Left renal pelvis (tissue), 4 donors: ENCODE measurements around the gene COPG1. TPM values are rescaled to one million over a fixed set of nuclear protein-coding genes. Genes with fewer than 3 reads are reported as not detected.
"Not testable (repeated sequence)": the region's sequence is repeated elsewhere in the genome, so short reads cannot be mapped to it uniquely, and the experiment has no call there.

Source experiments
- DNase-seq, 4 donors: peaks; one replicate each; pipeline ENCODE4 v3.0.0-alpha.2; 2013; ENCODE audit warnings: low read depth in 4 of 4, low spot score in 3 of 4
- polyA plus RNA-seq, 4 donors: library from polyadenylated mRNA; unstranded; fragments of 120-200 nt; gene quantifications; one replicate each; pipeline ENCODE4 v1.2.1, GENCODE V29; 2013; ENCODE audit not compliant: insufficient read length in 4 of 4

Gene COPG1
- polyA plus RNA-seq, 4 donors = 150 to 170 (median 154) TPM

DNA sequence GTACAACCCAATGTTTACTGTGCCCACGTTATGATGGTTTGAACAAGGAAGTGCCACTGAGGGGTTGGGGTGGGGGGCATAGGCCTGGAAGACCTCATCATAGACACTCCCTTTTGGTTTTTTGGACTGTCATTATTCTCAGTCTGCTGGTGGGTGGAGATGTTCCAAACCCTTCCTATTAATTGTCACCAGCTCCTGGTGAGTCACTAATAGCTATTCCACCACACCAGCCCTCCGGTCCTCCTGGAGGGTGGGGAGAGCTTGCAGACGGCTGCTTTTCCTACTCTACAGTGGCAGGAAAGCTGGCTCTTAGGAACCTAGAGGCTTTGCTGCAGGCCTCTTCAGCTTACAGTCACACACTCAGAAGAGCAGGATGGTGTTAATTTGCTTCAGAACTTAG, 9.0 kb upstream of the COPG1 start:
- no peak for DNase-seq

DNA sequence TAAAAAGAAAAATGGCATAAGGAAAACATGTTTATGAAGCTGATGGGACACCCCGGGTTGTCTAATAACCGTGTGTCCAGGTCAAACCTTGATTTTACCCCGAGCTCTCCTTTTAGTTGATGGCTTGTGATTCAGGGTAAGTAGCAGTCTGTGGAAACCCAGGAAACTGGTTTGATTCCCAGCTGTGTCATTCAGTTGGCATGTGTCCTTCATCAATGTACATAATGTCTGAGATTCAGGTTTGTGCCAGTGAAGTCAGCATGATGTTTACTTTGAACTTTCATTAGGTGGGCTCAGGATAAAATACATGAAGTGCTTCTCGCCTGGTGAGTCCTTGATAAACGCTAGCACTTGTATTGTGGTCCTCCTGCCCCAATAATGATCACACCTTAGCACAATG, 4.3 kb upstream of the COPG1 start:
- DNase-seq = no peak

DNA sequence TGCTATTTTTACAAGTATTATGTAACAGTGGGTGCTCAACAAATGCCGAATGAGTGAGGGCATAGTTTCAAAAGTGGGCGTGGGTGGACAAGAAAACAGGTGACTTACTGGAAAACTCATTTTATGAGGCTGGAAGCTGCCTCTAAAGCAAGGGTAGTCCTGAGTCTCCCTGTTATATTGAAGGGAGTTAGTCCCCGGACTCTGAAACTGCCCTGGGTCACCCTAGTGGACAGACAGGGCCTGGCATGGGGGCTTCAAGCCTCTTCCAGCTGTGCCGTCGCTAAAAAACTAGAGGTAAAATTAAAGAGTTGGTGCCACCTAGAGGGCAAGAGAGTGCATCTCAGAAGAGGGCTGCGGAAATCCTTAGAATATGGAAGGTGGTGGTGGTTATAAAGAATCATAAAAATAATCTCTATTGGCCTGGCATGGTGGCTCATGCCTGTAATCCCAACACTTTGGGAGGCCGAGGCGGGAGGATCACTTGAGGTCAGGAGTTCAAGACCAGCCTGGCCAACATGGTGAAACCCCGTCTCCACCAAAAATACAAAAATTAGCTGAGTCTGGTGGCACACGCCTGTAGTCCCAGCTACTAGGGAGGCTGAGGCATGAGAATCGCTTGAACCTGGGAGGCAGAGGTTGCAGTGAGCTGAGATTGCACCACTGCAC, 3.6 kb upstream of the COPG1 start:
- DNase-seq = peak in 3 of 4 donors; percentile 61 to 74 (median 62)

DNA sequence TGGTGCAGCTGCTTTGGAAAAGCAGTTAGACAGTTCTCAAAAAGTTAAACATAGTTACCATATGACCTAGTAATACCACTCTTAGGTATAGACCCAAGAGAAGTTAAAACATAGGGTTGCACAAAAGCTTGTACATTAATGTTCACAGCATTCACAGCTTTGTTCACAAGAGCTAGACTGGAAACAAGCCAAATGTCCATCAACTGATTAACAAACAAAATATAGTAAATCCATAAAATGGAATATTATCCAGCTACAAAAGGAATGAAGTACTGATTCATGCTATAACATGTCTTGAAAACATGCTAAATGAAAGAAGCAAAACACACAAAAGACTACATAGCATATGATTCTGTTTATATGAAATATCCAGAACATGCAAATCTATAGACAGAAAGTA, 2.8 kb upstream of the COPG1 start:
- DNase-seq = no peak

DNA sequence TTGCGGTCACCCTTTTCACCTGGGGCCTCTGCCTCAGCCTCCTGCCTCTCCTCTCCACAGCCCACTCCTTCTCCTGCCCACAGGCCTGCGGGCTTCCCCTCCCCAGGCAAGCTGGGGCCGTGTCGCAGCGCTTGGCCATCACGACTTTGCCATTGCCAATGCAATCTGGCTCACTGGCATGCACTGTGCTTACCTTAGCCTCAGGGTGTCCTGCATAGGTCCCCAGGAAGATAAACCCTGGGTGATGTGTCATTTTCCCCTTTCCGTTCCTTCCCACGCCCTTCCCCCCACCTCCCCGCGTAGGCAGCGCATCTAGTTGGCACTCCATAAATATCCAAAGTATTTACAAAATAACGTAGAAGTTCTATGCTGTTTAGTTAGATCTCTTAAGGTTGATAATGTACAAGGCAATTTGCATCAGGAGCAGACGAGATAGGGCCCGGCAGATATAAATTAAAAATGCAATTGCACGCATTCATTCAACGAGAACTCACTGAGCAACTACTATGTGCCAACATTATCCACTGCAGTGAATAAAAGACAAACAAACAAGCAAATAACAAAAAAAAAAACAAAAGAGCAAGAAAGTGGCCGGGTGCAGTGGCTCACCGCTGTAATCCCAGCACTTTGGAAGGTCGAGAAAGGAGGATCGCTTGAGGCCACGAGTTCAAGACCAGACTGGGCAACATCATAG, 973 bp upstream of the COPG1 start:
- DNase-seq = no peak

DNA sequence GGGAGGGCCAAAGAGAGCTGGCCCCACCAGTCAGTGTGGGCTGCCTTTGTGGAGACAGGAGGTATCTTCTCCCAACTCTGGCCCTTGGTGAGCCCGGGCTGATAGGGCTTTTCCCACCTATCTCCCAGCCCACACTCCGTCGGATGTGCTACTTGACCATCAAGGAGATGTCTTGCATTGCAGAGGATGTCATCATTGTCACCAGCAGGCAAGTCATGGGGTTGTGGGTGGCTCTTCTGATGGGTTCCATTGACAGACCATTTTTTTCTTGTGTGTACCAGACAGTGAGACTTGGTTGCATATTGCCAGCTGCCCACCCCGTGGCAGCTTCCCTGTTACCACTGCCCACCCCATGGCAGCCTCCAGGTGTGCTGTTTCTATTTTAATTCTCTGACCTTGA, 3.3 kb downstream of the COPG1 start:
- no peak for DNase-seq

DNA sequence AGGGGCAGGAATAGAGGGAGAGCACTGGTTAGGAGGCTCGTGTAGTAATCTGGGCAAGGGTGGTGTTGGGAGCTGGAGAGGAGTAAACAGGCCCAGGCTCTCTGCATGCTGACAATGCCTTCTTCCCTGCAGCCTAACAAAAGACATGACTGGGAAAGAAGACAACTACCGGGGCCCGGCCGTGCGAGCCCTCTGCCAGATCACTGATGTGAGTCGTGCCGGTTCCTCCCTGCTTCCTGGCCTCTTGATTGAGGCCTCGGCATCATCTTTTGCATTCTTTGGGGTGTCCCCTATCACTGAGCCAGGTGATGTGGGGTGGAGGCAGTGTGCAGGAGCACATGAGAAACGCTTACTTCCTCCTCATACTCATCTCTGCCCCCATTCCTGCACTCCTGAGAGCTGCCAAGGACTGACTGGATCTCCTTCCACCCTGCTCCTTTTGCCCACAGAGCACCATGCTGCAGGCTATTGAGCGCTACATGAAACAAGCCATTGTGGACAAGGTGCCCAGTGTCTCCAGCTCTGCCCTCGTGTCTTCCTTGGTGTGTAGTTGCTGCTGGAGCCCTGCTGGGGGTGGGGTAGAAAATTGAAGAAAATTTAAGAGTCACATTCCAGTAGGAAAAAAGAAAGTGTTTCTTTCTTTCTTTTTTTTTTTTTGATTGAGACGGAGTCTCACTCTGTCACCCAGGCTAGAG, 5.3 kb downstream of the COPG1 start:
- DNase-seq = no peak

DNA sequence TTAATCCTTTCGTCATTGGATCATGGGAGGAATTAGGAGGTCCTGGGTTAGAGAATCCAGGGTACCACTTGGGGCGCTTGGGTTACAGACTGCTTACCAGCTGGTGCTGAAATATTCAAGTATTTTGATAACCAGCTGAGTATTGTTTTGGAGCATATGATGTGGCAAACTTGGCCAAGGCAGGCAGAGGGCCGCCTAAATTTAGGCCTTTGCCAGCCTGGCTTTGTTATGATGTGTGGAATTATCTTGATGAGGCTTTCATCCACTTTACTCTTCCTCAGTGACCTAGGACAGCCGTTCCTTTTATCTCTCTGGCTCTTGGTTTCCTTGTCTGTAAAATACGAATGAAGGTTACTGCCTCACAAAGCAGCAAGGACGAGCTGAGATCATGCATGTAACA, 6.9 kb downstream of the COPG1 start:
- no peak for DNase-seq

DNA sequence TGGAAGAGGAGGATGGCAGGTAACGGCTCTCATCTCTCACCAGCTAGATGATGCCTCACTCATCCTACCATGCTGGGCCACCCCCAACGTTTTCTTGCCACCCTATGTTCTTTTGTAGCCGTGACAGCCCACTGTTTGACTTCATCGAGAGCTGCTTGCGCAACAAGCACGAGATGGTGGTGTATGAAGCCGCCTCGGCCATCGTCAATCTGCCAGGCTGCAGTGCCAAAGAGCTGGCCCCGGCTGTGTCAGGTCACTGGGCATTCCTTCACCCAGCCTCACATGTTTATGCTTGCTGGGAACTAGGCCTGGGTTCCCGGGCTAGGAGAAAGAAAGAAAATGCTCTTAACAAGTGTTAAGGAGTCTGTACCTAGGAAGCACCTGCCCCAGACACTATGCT, 8.2 kb downstream of the COPG1 start:
- DNase-seq = no peak

DNA sequence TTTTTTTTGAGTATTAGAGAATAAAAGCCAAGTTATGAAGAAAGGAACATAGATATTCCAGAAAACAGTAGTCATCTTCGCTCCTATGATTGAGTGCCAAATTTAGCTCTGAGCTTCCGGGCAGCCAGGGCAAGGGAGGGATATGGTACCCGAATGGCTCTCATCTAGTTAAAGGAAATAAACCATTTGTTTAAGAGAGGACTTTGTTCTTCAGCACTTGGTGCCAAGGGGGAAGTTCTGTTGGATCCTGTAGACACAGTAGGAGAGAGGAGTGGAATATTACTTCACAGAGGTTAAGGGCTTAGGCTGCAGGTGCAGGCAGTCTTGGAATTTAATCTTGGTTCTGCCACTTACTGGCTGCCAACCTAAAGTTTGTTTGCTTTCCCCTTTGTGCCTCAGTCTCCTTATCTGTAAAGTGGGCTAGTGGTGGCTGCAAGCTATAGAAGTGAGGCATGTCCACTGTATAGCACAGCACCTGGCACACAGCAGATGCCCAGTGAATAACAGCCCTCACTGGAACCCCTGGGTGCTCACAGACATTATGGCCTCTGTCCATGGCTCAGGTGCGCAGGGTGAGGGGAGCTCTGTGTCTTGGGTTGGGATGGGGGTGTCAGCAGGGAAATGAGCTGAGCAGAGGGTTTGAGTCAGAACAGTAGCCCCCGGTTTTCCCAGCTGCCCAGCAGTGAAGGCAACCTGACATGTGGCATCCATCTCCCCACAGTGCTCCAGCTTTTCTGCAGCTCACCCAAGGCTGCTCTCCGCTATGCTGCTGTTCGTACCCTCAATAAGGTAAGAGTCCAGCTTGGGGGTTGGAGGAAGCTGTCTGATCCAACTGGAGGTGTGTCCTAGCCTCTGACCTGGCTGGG, 10.4 kb downstream of the COPG1 start:
- no peak for DNase-seq

DNA sequence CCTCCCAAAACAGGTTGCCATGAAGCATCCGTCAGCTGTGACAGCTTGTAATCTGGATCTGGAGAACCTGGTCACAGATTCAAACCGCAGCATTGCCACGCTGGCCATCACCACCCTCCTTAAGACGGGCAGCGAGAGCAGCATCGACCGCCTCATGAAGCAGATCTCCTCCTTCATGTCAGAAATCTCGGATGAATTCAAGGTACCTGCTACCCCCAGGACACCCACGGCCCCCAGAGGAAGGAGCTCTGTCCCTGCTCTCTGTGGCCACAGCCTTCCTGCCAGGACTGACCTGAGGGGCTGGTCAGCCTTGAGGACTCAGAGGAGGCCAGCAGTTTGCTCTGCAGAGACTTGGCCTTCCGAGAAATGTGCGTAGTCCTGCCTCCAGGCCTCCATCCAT, 11.2 kb downstream of the COPG1 start:
- no peak for DNase-seq

DNA sequence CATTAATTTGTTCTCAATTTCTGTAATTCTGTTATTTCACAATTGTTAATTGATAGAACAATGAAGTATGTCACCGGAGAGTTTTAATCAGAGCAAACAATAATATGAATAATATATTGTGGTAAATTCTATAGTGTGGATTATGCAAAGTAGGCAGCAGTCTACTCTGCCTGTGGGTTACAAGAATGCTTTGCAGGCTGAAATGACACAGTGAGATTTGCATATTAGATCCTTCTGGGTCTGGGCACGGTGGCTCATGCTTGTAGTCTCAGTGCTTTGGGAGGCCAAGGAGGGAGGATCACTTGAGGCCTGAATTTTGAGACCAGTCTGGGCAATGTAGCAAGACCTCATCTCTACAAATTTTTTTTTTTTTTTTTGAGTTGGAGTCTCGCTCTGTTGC, 12.5 kb downstream of the COPG1 start:
- no peak for DNase-seq

DNA sequence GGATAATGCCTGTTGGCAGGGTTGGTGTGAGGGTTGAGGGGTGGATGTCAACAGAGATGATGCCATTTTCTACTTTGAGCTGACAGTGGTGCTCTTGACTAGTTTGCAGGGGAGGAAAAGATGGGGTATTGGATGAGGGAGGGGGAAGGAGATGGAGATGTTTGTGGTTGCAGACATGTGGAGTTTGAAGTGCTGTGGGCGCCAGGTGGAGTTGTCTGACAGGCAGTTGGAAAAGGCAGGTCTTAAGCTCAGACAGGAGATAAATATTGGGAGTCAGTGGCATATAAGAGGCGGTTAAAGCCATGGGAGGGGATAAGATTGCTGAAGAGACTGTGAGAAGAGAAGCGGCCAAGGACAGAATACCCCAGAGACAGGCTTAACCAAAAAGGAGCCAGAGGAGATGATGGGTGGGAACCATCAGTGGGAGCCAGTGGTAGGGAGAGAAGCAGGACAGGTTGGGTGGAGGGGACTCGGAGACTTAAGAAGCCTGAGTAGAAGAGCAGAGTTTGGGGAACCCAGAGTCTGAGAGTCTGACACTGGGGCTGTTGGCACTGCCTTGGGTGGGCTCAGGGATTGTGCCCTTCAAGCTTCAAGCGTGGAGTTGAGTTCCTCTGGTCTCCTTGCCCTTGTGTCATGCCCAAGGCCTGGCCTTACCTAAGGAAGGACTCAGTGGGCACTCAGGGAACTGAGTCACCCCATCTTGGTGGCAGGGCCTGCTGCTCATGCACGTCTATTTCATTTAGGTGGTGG, 13.9 kb downstream of the COPG1 start:
- no peak for DNase-seq

DNA sequence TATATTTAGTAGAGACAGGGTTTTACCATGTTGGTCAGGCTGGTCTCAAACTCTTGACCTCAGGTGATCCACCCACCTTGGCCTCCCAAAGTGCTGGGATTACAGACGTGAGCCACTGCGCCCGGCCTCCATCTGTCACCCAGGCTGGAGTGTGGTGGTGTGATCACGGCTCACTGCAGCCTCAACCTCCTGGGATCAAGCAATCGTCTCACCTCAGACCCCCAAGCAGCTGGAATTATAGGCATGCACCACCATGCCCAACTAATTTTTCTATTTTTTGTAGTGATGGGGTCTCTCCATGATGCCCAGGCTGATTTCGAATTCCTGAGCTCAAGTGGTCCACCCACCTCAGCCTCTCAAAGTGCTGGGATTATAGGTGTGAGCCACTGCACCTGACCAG, 15.6 kb downstream of the COPG1 start:
- DNase-seq = not testable (repeated sequence)

DNA sequence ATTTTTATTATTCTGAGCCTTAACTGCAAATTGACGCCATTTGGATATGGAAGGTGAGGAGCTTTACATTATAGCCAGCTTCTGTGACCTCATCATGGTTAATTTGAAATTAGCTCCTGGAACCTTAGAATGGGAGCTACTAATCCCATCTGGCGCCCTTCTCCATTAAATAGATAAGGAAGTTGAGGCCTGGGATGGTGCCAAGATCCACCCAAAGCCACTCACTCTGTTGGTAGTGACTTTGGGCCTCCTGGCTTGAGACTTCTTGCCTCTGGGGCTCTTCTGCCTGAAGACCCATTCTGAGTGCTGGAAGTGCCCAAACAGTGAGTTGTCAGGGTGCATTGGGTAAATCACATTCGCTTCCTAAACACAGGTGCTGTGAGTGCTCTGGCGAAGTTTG, 17.2 kb downstream of the COPG1 start:
- DNase-seq = no peak

DNA sequence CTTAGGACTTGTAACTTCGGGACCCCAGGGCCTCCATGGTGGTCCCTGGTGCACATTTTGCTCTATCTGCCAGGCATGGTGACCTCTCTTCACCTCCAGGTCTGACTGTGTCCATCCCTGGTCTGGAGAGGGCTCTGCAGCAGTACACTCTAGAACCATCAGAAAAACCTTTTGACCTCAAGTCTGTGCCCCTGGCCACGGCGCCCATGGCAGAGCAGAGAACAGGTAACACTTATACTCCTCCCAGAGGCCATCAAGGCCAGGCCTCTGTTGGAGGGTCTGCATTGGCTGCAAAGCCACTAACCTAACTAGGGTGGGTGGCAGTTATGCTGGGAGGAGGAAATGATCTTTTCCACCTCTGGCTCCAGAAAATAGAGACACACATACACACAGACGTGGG, 19.0 kb downstream of the COPG1 start:
- no peak for DNase-seq

DNA sequence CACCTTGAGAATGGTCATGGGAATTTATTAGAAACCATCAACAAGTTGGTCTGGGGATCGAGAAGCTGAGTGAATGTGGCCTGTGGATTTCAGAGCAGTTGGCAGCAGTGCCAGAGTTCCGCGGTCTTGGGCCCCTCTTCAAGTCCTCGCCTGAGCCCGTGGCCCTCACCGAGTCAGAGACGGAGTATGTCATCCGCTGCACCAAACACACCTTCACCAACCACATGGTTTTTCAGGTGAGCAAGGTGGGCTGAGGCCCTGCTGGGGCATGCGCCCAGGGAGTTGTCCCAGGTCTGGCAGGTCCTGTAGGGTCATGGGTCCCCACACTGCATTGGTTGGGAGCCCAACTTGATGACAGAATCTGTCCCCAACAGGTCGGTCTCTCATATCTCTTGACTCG, 22.3 kb downstream of the COPG1 start:
- no peak for DNase-seq

DNA sequence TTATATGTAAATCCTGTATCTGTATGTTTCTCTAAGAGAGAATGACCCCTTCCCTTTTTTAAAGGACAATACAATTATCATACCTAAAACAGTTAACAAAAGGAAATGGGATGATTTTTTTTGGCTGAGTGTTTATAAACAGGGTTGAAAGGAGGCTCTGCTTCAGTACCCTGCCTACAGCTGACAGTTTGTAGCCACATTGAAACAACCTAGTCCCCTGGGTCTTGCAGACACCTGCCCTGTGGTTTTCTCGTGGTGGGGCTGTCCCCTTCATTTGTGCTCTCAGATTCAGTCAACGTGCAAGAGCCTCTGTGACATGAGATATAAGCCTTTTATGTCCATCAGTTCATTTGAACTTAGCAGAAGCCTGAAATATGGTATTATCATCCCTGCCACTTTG, 27.0 kb downstream of the COPG1 start:
- no peak for DNase-seq

DNA sequence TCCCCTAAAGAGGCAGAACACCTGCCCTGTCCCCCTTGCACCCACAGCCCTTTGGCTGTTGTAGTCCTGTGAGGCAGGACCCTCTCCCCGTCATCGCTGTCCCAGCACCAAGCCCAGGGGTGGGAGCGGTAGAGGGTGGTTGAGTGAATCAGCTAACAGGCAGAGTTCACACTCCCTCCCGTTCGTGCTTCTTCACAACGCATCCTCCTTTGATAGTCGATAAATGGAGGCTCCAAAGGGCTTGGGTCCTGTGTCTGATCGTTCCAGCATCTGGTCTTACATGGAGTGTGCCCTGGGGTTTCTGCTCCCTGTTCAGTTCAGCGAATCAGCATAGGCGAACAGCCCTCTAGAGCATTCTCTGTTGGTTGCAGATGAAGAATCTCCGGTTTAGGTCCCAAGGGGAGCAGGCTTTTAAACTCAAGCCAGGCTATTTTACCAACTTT, 28.4 kb downstream of the COPG1 start:
- DNase-seq = peak in 1 of 4 donors; percentile 4

DNA sequence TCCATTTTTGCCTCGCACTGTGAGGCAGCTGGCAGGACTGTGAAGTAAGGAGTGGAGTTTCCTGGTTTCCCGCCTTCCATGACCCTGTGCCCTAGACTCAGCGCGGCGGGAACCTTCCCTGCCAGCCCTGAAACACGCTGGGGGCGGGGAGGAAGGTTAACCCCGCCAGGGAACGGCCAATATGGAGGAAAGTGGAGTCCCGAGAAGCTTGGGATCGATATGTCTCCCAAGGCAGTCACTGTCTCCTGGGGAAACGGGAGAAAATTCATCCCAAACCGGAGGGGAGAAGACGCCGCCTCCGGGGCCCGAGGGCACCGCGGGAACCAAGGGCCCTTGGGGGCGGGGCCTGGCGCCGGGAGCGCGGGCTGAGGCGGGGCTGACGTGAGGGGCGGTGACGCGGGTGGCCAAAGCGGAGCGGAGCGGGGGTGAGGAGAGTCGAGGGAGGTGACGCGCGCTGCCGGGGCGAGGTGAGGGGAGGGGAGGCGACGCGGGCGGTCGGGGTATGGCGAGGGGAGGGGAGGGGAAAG, 29.1 kb downstream of the COPG1 start, which contains the start of gene HMCES:
Gene HMCES, plus strand, starts transcription at position 432 of the 527 bp plus-strand sequence. CDS start 863 bp downstream, outside the sequence.
- DNase-seq = peak; percentile 81 to 87 (median 84)
